Placental pericyte (primary cell): Measurements from ENCODE around the gene MACROH2A2. TPM values are rescaled to one million over a fixed set of nuclear protein-coding genes. Genes with fewer than 3 reads are reported as not detected.

Experiments
- total RNA-seq: library from RNA; depleted of rRNA; stranded (reverse); fragments of >200 nt; gene quantifications from 2 replicates; pipeline ENCODE4 v1.2.3, GENCODE V29; 2012

MACROH2A2 gene
- 1.3 and 2.0 TPM in 2 replicates for total RNA-seq

GRCh38 chr10:70052462-70053217, at the start of gene MACROH2A2:
TSS of gene MACROH2A2 (plus strand) at chr10:70052846. CDS start at chr10:70075659, 22,813 bp downstream.

DNA sequence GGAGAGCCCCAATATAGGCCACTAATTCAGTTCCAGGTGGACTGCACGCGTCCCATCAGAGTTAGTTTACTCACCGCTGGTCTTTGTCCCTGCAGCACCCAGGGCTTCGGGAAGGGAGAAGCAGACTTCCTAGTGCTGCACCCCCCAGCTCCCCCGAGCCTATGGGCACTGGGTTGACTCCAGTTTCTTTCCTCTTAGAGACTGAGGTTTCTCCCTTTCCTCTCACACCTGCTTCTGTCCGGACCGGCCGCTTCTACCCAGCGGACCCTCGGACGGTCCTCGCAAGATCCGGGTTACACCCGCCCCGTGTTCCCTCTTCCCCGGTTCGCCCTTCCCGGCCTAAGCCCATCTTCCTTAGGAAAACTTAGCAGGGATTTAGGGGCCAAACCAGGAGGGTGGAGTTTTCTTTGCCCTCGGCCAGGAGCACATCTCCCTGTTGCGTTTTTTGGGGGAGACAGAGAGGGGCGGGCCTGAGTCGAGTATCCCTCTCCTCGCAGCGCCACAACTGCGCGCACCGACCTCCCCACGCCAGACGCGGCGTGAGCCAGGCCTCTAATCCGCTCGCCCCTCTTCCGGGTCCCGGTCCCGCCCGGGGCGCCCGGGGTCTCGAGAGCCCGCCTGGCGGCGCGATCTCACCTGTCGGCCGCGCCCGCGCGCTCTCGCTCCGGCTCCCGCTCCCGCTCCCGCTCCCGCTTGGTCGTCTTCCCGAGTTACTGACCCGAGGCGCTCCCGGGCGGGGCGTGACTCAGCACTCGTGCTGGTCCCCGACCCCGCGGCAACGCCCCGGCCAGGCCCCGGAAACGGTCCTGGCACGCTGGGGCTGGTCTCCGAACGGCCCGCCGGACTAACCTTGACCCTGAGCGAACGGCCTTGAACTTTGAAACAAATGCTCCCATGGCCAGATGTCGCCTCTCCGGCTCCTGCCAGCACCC, 79.7 kb downstream of the MACROH2A2 start, which contains the start of gene AIFM2:
Gene AIFM2 (minus strand): TSS at position 728 of the 932 bp plus-strand sequence. CDS start 8,741 bp downstream, outside the sequence.

DNA sequence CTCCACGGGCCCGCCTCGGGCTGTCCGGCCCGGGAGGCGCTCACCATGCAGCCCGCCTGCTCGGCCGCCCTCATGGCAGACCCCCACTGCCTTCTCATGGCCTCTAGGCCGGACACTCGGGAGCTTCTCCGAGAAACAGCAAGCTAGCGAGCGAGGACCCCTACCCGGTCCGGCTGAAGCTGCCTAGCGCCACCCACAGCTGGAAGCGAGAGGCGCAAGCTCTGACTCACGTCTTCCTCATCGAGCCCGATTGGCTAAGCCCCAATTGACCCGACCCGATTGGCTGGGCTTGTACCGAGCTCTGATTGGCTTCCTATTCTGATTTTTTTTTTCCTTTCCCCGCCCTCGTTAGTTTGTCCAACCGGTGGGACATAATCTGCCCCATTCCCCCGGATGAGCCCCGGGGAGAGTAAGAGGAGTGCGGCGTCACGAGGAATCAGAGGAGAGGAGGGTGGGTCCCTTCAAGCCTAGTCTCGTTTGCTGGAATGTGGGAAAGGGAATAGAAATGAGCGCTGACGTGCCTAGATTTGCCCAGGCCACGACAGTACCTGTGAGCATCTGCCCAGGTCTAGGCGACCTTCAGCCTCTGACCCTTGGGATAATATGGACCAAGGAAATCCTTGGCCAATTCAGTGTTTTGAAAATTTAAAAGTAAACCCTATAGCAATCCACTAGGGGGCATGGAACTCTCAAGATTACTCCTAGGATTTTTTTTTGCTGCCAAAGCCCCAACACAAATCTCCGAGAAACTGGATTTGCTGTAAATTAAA, 94.0 kb downstream of the MACROH2A2 start, which contains the start of gene TYSND1:
Gene TYSND1 (minus strand): TSS at position 212 of the 770 bp plus-strand sequence. CDS start 114 bp downstream, at position 98.

Other genes with a start within 250 kb of the MACROH2A2 start
- 5.2 and 17.1 TPM in 2 replicates for gene AIFM2, start 80.0 kb downstream of the MACROH2A2 start, total RNA-seq
- gene TYSND1, start 93.9 kb downstream of the MACROH2A2 start, total RNA-seq: 5.0 and 7.3 TPM in 2 replicates
- 158 and 183 TPM in 2 replicates for gene SAR1A, start 117.7 kb downstream of the MACROH2A2 start, total RNA-seq
- gene PPA1, start 180.6 kb downstream of the MACROH2A2 start, total RNA-seq: 139 and 256 TPM in 2 replicates
- not detected in 2 replicates for gene NPFFR1, start 231.2 kb downstream of the MACROH2A2 start, total RNA-seq